ENCODE data around the gene CELF2. TPM values are rescaled to one million over a fixed set of nuclear protein-coding genes. Genes with fewer than 3 reads are reported as not detected.

The CELF2 gene
- total RNA-seq, 1 donor from 2014 or later, result 31.8 TPM

DNA sequence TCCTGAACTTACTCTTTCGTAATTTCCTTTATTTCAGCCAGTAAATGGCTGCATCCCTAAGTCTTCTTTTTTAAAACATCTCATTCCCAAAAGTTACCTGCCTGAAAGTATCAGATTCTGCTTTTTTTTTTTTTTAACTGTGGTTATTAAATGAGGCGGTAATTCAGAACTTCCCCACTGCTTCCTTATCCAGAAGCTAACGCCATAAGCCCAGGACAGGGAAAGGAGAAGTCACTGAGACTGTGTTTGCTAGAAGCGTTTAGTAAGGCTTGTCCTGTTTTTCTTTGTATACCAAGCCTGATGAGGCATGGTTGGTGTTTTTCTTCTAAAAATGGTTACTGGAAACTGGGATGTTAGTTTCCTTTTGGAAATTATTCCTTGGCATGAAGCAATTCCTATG is 197.8 kb downstream of the CELF2 start:
- Histone ChIP-seq H3K9ac (ENCODE audit: low read depth in 1 of 3, low read length in 3 of 3) (no peak overlapping the region), H3K36me3 (ENCODE audit: control insufficient read depth in 3 of 3, insufficient read depth in 3 of 3, low read length in 3 of 3) (peaks cover 0 to 10% (median 0%) of the 10 kb centered on the region in 3 donors), H3K4me3 (ENCODE audit: low read length in 3 of 3) (no peak overlapping the region), H3K27me3 (ENCODE audit: control insufficient read depth in 3 of 3, insufficient read depth in 3 of 3, low read length in 3 of 3) (no peaks in the 10 kb centered on the region), H3K27ac (ENCODE audit: low read depth, low read length) (no peak overlapping the region), H3K9me3 (ENCODE audit: control insufficient read depth in 3 of 3, low read length in 3 of 3) (no peaks in the 10 kb centered on the region), H3K4me1 (ENCODE audit: control insufficient read depth in 3 of 3, insufficient read depth in 3 of 3, low read length in 3 of 3) (peaks cover 2 to 9% (median 5%) of the 10 kb centered on the region in 3 donors)

DNA sequence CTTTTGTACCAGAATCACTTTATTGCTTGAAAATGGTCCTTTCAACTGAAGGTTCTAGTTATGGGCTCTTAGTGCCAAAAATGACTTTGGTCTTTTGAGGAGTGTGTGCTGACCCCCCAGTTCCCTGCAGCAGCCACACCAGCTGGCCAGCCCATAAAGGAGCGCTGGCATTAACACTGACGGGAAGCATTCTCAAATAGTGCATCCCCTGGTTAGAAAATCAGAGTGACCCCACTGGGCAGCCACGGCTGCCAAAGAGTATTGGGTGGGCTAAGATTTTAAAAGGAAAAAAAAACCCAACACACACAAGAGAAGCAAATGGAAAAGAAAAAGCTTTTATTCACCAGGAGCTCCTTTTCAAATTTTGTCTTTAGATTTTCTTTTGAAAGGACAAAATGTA is 199.8 kb downstream of the CELF2 start:
- no peak overlapping the region for H3K9ac ChIP-seq (ENCODE audit: low read depth in 1 of 3, low read length in 3 of 3)
- no peak overlapping the region for H3K27ac ChIP-seq (ENCODE audit: low read depth, low read length)
- H3K36me3 ChIP-seq (ENCODE audit: control insufficient read depth in 3 of 3, insufficient read depth in 3 of 3, low read length in 3 of 3), result peaks cover 0 to 10% (median 0%) of the 10 kb centered on the region in 3 donors
- H3K4me1 ChIP-seq (ENCODE audit: control insufficient read depth in 3 of 3, insufficient read depth in 3 of 3, low read length in 3 of 3), result peaks cover 0 to 4% (median 0%) of the 10 kb centered on the region in 3 donors
- H3K9me3 ChIP-seq (ENCODE audit: control insufficient read depth in 3 of 3, low read length in 3 of 3), result no peaks in the 10 kb centered on the region
- no peaks in the 10 kb centered on the region for H3K27me3 ChIP-seq (ENCODE audit: control insufficient read depth in 3 of 3, insufficient read depth in 3 of 3, low read length in 3 of 3)
- no peak overlapping the region for H3K4me3 ChIP-seq (ENCODE audit: low read length in 3 of 3)

DNA sequence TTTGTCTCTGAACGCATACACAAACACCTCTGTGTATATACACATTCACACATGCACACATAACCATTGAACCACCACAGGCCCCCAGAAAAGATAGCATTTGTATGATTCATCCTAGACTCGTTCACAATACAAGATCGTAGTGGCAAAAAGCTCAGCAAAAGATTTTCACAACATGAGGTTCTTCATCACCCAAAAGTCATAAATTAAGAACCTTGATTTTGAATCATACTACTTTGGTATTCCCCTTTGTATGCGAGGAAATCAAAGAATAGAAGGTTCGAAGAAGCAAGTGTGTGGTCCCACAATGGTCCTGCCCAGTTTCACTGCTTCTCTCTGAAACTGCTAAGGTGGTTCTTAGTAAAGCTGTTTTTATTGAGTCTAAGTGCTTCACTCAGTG is 200.7 kb downstream of the CELF2 start:
- Histone ChIP-seq H3K27ac (ENCODE audit: low read depth, low read length) (no peak overlapping the region), H3K36me3 (ENCODE audit: control insufficient read depth in 3 of 3, insufficient read depth in 3 of 3, low read length in 3 of 3) (peaks cover 0 to 10% (median 0%) of the 10 kb centered on the region in 3 donors), H3K4me3 (ENCODE audit: low read length in 3 of 3) (no peak overlapping the region), H3K9me3 (ENCODE audit: control insufficient read depth in 3 of 3, low read length in 3 of 3) (no peaks in the 10 kb centered on the region), H3K9ac (ENCODE audit: low read depth in 1 of 3, low read length in 3 of 3) (no peak overlapping the region), H3K4me1 (ENCODE audit: control insufficient read depth in 3 of 3, insufficient read depth in 3 of 3, low read length in 3 of 3) (peaks cover 0 to 3% (median 0%) of the 10 kb centered on the region in 3 donors), H3K27me3 (ENCODE audit: control insufficient read depth in 3 of 3, insufficient read depth in 3 of 3, low read length in 3 of 3) (no peaks in the 10 kb centered on the region)

DNA sequence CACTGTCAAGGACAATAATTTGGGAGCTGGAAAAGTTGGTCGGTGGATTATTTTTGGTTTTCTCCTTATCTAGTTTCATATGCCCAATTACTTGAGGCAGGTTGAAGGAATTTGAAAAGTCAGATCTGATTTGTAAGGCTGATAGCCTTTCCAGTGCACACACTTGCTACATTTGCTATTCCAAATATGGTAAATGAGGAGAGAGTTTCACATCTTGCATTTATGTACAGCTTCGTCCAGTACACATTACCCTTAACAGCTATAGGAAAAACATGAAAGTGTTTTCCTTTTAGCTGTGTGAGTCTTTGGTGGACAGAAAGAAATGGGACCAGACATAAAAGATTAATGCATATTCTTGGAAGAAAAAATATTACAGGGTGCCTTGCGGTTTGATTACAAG is 201.8 kb downstream of the CELF2 start:
- no peak overlapping the region for H3K27ac ChIP-seq (ENCODE audit: low read depth, low read length)
- H3K9me3 ChIP-seq (ENCODE audit: control insufficient read depth in 3 of 3, low read length in 3 of 3), result no peaks in the 10 kb centered on the region
- H3K4me3 ChIP-seq (ENCODE audit: low read length in 3 of 3), result no peak overlapping the region
- peaks cover 0 to 10% (median 0%) of the 10 kb centered on the region in 3 donors for H3K36me3 ChIP-seq (ENCODE audit: control insufficient read depth in 3 of 3, insufficient read depth in 3 of 3, low read length in 3 of 3)
- peaks cover 0 to 3% (median 0%) of the 10 kb centered on the region in 3 donors for H3K4me1 ChIP-seq (ENCODE audit: control insufficient read depth in 3 of 3, insufficient read depth in 3 of 3, low read length in 3 of 3)
- H3K27me3 ChIP-seq (ENCODE audit: control insufficient read depth in 3 of 3, insufficient read depth in 3 of 3, low read length in 3 of 3), result no peaks in the 10 kb centered on the region
- H3K9ac ChIP-seq (ENCODE audit: low read depth in 1 of 3, low read length in 3 of 3), result no peak overlapping the region

DNA sequence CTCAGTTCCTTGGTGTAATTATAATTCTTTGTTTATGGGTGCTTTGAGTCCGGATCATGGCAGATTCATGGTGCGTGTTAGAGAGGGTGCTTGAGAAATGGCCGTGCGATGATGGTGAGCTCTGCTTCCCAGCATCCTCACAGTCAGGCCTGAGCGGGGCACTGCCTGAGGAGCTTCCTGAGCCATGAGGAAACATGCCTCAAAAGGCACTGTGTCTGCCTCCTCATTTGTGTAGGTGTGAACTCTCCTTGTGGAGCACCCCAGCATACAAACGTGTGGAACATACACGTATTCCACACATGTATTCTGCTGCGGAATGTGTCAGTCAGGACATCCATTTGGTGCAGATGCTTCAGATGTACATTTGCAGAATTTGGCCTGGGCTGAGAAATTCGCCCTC is 205.4 kb downstream of the CELF2 start:
- Histone ChIP-seq H3K4me1 (ENCODE audit: control insufficient read depth in 3 of 3, insufficient read depth in 3 of 3, low read length in 3 of 3) (peaks cover 0 to 8% (median 0%) of the 10 kb centered on the region in 3 donors), H3K27me3 (ENCODE audit: control insufficient read depth in 3 of 3, insufficient read depth in 3 of 3, low read length in 3 of 3) (no peaks in the 10 kb centered on the region), H3K4me3 (ENCODE audit: low read length in 3 of 3) (no peak overlapping the region), H3K9ac (ENCODE audit: low read depth in 1 of 3, low read length in 3 of 3) (no peak overlapping the region), H3K27ac (ENCODE audit: low read depth, low read length) (no peak overlapping the region), H3K9me3 (ENCODE audit: control insufficient read depth in 3 of 3, low read length in 3 of 3) (no peaks in the 10 kb centered on the region), H3K36me3 (ENCODE audit: control insufficient read depth in 3 of 3, insufficient read depth in 3 of 3, low read length in 3 of 3) (peaks cover 1 to 14% (median 3%) of the 10 kb centered on the region in 3 donors)

DNA sequence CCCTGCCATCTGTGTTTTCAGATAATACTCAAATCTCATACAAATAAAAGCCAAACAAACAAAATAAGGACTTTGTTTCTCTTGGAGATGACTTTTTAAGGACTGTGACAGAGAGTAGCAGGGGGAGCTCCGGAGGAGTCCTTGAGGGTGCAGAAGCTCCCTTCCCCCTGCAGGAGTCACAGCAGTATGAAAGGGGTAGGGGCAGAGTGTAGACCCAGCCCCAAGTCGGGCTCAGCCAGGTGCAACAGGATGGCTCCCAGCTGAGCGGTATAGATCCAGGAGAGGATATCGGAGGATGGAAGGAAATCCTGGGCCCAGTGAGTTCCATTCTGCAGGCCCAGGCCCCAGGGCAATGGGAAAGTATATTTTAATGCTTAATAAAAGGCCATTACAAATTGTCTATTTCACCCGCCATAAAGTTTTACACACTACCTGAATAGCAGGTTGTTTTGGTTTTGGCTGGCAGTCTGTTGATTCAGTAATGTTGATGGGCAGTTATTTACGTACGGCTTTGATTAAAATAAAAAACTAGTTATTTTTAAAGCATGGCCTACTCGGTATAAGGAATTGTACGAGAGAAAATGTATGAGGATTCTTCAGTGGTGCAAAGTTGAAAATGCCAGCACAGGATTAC is 206.0 kb downstream of the CELF2 start:
- Histone ChIP-seq H3K27ac (ENCODE audit: low read depth, low read length) (no peak overlapping the region), H3K36me3 (ENCODE audit: control insufficient read depth in 3 of 3, insufficient read depth in 3 of 3, low read length in 3 of 3) (peaks cover 1 to 14% (median 3%) of the 10 kb centered on the region in 3 donors), H3K4me3 (ENCODE audit: low read length in 3 of 3) (no peak overlapping the region), H3K9me3 (ENCODE audit: control insufficient read depth in 3 of 3, low read length in 3 of 3) (no peaks in the 10 kb centered on the region), H3K9ac (ENCODE audit: low read depth in 1 of 3, low read length in 3 of 3) (no peak overlapping the region), H3K4me1 (ENCODE audit: control insufficient read depth in 3 of 3, insufficient read depth in 3 of 3, low read length in 3 of 3) (peaks cover 0 to 8% (median 0%) of the 10 kb centered on the region in 3 donors), H3K27me3 (ENCODE audit: control insufficient read depth in 3 of 3, insufficient read depth in 3 of 3, low read length in 3 of 3) (no peaks in the 10 kb centered on the region)

DNA sequence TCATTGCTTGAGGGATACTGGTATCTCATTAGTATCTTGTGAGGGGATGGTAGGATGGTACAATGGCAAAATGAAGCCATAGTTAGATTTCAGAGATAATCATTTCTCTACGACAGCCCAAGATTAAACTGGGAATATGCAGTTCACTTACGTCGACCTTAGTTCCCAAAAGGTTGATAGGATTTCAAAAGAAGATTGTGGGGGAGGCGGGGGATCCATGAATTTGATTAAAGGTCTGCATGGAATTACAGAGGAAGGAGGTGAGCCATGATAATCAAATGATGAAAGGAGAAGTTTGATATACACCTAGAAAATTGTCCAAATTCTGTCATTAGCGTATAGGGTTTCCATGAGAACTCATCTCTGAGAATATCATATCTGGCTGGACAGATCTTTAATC is 206.6 kb downstream of the CELF2 start:
- H3K4me3 ChIP-seq (ENCODE audit: low read length in 3 of 3), result no peak overlapping the region
- no peaks in the 10 kb centered on the region for H3K27me3 ChIP-seq (ENCODE audit: control insufficient read depth in 3 of 3, insufficient read depth in 3 of 3, low read length in 3 of 3)
- no peak overlapping the region for H3K9ac ChIP-seq (ENCODE audit: low read depth in 1 of 3, low read length in 3 of 3)
- peaks cover 1 to 7% (median 3%) of the 10 kb centered on the region in 3 donors for H3K36me3 ChIP-seq (ENCODE audit: control insufficient read depth in 3 of 3, insufficient read depth in 3 of 3, low read length in 3 of 3)
- H3K4me1 ChIP-seq (ENCODE audit: control insufficient read depth in 3 of 3, insufficient read depth in 3 of 3, low read length in 3 of 3), result peaks cover 0 to 8% (median 0%) of the 10 kb centered on the region in 3 donors
- no peaks in the 10 kb centered on the region for H3K9me3 ChIP-seq (ENCODE audit: control insufficient read depth in 3 of 3, low read length in 3 of 3)
- H3K27ac ChIP-seq (ENCODE audit: low read depth, low read length), result no peak overlapping the region

DNA sequence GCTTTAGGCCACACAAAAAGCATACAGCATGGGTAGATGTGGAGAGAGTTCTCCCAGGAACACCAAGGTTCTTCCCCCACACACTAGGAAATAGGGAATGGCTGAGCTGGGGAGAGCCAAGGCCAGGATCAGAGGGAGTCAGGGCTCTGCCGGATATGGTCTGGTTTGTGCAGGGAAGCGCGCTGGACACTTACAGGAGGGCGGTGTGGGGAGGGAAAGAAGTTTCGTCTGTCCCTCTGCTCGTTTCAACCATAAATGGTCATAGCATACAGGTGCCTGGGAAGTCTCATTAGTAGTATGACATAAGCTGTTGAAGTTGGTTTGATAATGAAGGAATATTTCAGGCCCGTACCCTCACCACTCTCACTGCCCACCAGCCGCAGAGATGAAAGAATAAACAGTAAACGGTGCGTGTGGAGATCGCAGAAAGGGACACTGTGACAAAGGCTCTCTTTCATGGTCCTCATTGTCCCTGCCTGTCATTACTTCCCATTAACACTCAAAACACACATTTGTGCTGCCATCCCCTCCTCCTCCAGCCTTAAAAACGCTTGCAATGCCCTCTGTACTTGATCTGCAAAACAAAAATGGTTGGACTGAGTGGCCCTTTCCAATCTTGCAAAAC is 207.2 kb downstream of the CELF2 start:
- H3K9ac ChIP-seq (ENCODE audit: low read depth in 1 of 3, low read length in 3 of 3), result no peak overlapping the region
- H3K27ac ChIP-seq (ENCODE audit: low read depth, low read length), result no peak overlapping the region

DNA sequence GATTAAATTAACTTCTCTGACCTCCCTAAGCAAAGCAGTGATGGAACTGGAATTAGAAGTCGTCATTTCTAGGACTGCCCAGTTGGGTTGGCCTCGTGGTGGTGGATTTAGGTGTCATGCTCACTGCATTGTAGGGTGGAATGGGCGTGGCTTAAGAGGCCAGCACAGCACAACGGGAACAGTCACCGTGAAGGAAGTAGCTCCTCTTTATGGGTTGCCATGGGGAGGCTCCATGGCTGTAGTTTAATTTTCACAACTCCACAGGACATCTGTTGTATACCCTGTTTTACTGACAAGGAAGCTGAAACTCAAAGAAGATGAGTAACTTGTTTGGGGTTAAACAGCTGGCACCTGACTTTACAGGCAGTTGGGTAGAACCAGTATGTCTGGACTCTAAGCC is 208.3 kb downstream of the CELF2 start:
- H3K4me3 ChIP-seq (ENCODE audit: low read length in 3 of 3), result no peak overlapping the region
- no peak overlapping the region for H3K27ac ChIP-seq (ENCODE audit: low read depth, low read length)
- H3K27me3 ChIP-seq (ENCODE audit: control insufficient read depth in 3 of 3, insufficient read depth in 3 of 3, low read length in 3 of 3), result no peaks in the 10 kb centered on the region
- peaks cover 0 to 8% (median 0%) of the 10 kb centered on the region in 3 donors for H3K4me1 ChIP-seq (ENCODE audit: control insufficient read depth in 3 of 3, insufficient read depth in 3 of 3, low read length in 3 of 3)
- no peak overlapping the region for H3K9ac ChIP-seq (ENCODE audit: low read depth in 1 of 3, low read length in 3 of 3)
- peaks cover 1 to 4% (median 3%) of the 10 kb centered on the region in 3 donors for H3K36me3 ChIP-seq (ENCODE audit: control insufficient read depth in 3 of 3, insufficient read depth in 3 of 3, low read length in 3 of 3)
- no peaks in the 10 kb centered on the region for H3K9me3 ChIP-seq (ENCODE audit: control insufficient read depth in 3 of 3, low read length in 3 of 3)

More for the DNA sequence above, 207.2 kb downstream of the CELF2 start:
- peaks cover 1 to 4% (median 3%) of the 10 kb centered on the region in 3 donors for H3K36me3 ChIP-seq (ENCODE audit: control insufficient read depth in 3 of 3, insufficient read depth in 3 of 3, low read length in 3 of 3)
- peaks cover 0 to 8% (median 0%) of the 10 kb centered on the region in 3 donors for H3K4me1 ChIP-seq (ENCODE audit: control insufficient read depth in 3 of 3, insufficient read depth in 3 of 3, low read length in 3 of 3)
- no peaks in the 10 kb centered on the region for H3K27me3 ChIP-seq (ENCODE audit: control insufficient read depth in 3 of 3, insufficient read depth in 3 of 3, low read length in 3 of 3)
- H3K9me3 ChIP-seq (ENCODE audit: control insufficient read depth in 3 of 3, low read length in 3 of 3), result no peaks in the 10 kb centered on the region
- H3K4me3 ChIP-seq (ENCODE audit: low read length in 3 of 3), result no peak overlapping the region

DNA sequence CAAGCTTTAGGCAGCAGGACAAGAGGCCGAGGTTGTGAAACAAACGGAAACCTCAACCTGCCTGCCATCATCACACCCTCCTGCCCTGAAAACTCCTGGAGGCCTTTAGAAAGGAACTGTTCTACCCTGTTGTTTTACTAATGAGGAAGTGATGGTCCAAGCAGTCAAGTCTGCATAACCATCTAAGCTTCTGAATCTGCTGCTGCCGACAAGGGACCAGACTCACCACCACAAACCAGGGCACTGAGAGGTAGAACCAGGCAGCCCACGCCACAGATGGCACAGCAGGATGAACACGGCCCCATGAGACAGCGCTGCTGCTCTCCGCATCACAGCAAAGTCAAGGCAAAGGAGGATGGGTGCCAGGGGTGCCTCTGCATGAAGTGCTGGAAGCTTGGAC is 209.4 kb downstream of the CELF2 start:
- no peak overlapping the region for H3K4me3 ChIP-seq (ENCODE audit: low read length in 3 of 3)
- H3K36me3 ChIP-seq (ENCODE audit: control insufficient read depth in 3 of 3, insufficient read depth in 3 of 3, low read length in 3 of 3), result peaks cover 1 to 4% (median 3%) of the 10 kb centered on the region in 3 donors
- H3K9ac ChIP-seq (ENCODE audit: low read depth in 1 of 3, low read length in 3 of 3), result no peak overlapping the region
- H3K4me1 ChIP-seq (ENCODE audit: control insufficient read depth in 3 of 3, insufficient read depth in 3 of 3, low read length in 3 of 3), result peaks cover 0 to 8% (median 0%) of the 10 kb centered on the region in 3 donors
- no peaks in the 10 kb centered on the region for H3K9me3 ChIP-seq (ENCODE audit: control insufficient read depth in 3 of 3, low read length in 3 of 3)
- no peaks in the 10 kb centered on the region for H3K27me3 ChIP-seq (ENCODE audit: control insufficient read depth in 3 of 3, insufficient read depth in 3 of 3, low read length in 3 of 3)
- H3K27ac ChIP-seq (ENCODE audit: low read depth, low read length), result no peak overlapping the region
